ACC112 (cell line): ENCODE data around the gene TUBA8.

ENCODE experiments used
- H2AFZ ChIP-seq: fragments of 200-600 bp; sonication (generic); one replicate; pipeline ENCODE4 v1.6.0; 2017; ENCODE audit warnings: antibody characterized with exemption, low read length; ENCODE audit not compliant: unreplicated experiment
- H3K27ac ChIP-seq: fragments of 200-600 bp; sonication (generic); 2 replicates; pipeline ENCODE4 v1.5.1; 2014; ENCODE audit warnings: low read depth, mild to moderate bottlenecking, antibody characterized with exemption, low read length, moderate library complexity
- H3K27me3 ChIP-seq: fragments of 200-600 bp; sonication (generic); 2 replicates; pipeline ENCODE4 v1.6.1; 2014; ENCODE audit warnings: mild to moderate bottlenecking, antibody characterized with exemption, low read length, moderate library complexity, mixed read lengths; ENCODE audit not compliant: insufficient read depth
- H3K36me3 ChIP-seq: fragments of 200-600 bp; sonication (generic); 2 replicates; pipeline ENCODE4 v1.6.1; 2016; ENCODE audit warnings: mild to moderate bottlenecking, antibody characterized with exemption, low read length, moderate library complexity, mixed read lengths; ENCODE audit not compliant: insufficient read depth
- H3K4me1 ChIP-seq: fragments of 200-600 bp; sonication (generic); one replicate; pipeline ENCODE4 v1.6.1; 2016; ENCODE audit warnings: low read length, mixed read lengths; ENCODE audit not compliant: insufficient read depth, unreplicated experiment, control insufficient read depth
- H3K4me3 ChIP-seq: fragments of 200-600 bp; sonication (generic); 2 replicates; pipeline ENCODE4 v1.5.1; 2014; ENCODE audit warnings: mild to moderate bottlenecking, low read depth, low read length
- H3K79me2 ChIP-seq: fragments of 200-600 bp; sonication (generic); one replicate; pipeline ENCODE4 v1.6.0; 2016; ENCODE audit warnings: low read length; ENCODE audit not compliant: control insufficient read depth, unreplicated experiment, insufficient read depth

The TUBA8 gene

DNA sequence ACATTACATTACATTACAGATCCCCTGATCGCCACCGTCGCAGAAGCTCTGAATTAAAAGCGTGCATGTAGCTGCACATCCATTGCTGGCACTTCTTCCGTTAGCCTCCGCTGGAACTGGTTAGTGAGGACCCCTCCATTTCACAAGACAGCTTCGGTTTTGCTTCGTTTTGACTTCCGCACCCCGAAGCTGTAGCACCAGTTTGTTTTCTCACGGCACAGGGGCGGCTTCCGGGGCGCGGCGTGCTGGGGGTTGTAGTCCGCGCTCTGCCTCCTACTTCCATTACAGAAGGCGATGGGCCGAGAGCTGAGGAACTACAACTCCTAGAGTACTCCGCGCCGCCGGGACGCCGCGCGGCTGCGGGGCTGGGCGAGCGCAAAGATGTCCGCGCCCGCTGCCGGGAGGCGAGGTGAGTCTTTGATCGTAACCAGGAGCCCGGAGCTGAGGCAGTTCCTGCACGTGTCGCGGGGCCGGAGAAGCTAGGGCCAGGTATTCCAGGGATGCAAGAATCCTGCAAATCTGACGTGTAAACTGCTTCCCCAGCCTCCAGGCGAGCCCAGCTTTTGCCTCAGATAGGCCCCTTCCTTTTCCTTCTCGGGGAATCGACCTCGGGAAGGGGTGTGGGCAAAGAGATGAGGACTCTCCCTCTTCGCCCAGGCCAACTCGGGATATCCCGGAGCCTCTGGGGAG is 32.8 kb upstream of the TUBA8 start, which contains the start of gene PEX26:
Gene PEX26, plus strand, starts transcription at position 352 of the 690 bp plus-strand sequence. CDS start 387 bp downstream, outside the sequence.
- 0 out of 2 replicates have a peak, but pooled peaks cover 3% of the 10 kb centered on the region for H3K36me3 ChIP-seq
- no peaks in the 10 kb centered on the region for H3K27me3 ChIP-seq
- H3K27ac ChIP-seq, result peak within 1 kb of the TSS; percentile 50; the same call in 1 of the 2 replicates
- peaks cover 36% of the 10 kb centered on the region for H3K79me2 ChIP-seq
- peak within 1 kb of the TSS; percentile 92 for H3K4me3 ChIP-seq
- peak within 1 kb of the TSS; percentile 84 for H2AFZ ChIP-seq
- H3K4me1 ChIP-seq, result peaks cover 13% of the 10 kb centered on the region

DNA sequence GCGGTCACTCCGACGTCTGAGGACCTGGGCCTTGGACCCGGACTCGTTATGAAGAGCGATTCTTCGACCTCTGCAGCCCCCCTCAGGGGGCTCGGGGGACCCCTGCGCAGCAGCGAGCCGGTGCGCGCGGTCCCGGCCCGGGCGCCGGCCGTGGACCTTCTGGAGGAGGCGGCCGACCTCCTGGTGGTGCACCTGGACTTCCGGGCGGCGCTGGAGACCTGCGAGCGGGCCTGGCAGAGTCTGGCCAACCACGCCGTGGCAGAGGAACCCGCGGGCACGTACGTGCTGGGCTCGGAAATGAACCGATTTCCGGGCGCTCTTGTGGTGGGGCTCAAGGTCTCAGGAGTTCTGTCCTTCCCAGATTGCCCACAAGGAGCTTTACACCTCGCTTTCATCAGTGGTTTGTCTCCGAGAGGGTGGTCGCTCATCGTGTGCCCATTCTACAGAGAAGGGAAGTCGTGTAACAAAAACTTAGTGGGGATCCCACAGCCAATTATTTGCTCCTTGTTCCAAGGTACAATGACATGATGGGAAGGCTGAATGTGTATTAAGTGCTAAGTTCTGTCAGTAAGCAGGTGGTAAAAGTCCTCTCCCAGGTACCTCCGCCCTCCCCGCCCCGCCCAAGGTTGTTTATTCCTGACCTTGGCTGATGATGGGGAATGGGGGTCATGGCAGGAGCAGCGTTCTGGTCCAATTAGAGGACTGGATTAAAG is 32.1 kb upstream of the TUBA8 start:
- peaks cover 36% of the 10 kb centered on the region for H3K79me2 ChIP-seq
- H2AFZ ChIP-seq, result peak overlapping the region; percentile 84
- H3K4me1 ChIP-seq, result peaks cover 13% of the 10 kb centered on the region
- peak overlapping the region; percentile 92 for H3K4me3 ChIP-seq
- peak overlapping the region; percentile 50; the same call in 1 of the 2 replicates for H3K27ac ChIP-seq
- 0 out of 2 replicates have a peak, but pooled peaks cover 3% of the 10 kb centered on the region for H3K36me3 ChIP-seq
- H3K27me3 ChIP-seq, result no peaks in the 10 kb centered on the region

DNA sequence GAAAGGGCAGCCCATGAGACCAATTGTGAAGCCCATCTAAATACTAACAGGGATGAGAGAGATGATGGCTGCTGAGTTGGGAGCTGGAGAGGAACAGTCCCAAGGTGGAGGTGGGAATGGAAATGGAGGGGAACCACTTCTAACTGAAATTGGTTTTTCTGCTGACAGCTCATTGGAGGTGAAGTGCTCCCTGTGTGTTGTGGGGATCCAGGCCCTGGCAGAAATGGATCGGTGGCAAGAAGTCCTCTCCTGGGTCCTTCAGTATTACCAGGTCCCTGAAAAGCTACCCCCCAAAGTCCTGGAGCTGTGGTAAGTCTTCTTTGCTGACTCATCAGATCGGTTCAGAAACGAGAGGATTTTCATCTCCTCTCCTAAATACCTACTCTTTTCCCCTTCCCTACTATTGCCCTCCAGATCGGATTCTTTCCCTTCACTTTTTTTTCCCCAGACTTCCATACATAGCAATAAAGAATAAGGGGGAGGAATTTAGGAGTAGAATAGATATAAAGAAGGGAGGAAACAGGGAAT is 30.8 kb upstream of the TUBA8 start:
- Histone ChIP-seq H3K36me3 (0 out of 2 replicates have a peak, but pooled peaks cover 3% of the 10 kb centered on the region), H3K4me3 (no peak overlapping the region), H2AFZ (no peak overlapping the region), H3K4me1 (peaks cover 13% of the 10 kb centered on the region), H3K27ac (no peak overlapping the region), H3K27me3 (no peaks in the 10 kb centered on the region), H3K79me2 (peaks cover 36% of the 10 kb centered on the region)

DNA sequence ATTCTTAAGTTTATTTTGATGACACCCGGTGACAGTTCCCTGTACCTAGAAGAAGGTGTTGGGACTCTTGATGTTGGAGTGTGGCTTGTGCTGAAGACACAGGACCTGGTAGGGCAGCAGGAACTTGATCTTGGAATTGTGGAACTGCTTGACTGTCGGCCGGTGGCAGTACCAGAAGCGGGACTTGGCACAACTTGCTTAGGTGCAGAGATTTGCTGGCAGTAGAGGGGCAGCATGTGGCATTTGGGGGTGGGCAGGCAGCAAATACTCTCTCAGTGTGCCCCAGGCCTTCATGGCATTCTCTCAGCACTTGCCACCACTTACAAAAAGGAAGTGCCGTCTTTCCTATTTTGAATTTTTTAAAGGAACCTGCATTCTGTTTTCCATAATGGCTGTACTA is 29.2 kb upstream of the TUBA8 start:
- H3K36me3 ChIP-seq, result 0 out of 2 replicates have a peak, but pooled peaks cover 3% of the 10 kb centered on the region
- peaks cover 36% of the 10 kb centered on the region for H3K79me2 ChIP-seq
- no peaks in the 10 kb centered on the region for H3K27me3 ChIP-seq
- H3K4me3 ChIP-seq, result no peak overlapping the region
- H3K4me1 ChIP-seq, result peaks cover 6% of the 10 kb centered on the region
- H2AFZ ChIP-seq, result no peak overlapping the region
- no peak overlapping the region for H3K27ac ChIP-seq

DNA sequence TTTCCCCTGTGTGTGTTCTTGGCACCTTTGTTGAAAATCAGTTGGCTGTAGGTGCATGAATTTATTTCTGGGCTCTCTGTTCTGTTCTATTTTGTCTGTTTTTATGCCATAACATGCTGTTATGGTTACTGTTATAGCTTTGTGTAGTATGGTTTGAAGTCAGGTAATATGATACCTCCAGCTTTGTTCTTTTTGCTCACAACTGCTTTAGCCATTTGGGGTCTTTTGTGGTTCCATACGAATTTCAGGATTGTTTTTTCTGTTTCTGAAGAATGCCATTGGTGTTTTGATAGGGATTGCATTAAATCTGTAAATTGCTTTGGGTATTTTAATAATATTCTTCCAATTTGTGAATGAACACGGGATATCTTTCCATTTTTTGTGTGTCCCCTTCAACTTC is 28.1 kb upstream of the TUBA8 start:
- Histone ChIP-seq H3K4me3 (no peak overlapping the region), H3K4me1 (no peaks in the 10 kb centered on the region), H3K36me3 (0 out of 2 replicates have a peak, but pooled peaks cover 3% of the 10 kb centered on the region), H3K27me3 (no peaks in the 10 kb centered on the region), H3K79me2 (peaks cover 32% of the 10 kb centered on the region), H3K27ac (no peak overlapping the region), H2AFZ (no peak overlapping the region)

DNA sequence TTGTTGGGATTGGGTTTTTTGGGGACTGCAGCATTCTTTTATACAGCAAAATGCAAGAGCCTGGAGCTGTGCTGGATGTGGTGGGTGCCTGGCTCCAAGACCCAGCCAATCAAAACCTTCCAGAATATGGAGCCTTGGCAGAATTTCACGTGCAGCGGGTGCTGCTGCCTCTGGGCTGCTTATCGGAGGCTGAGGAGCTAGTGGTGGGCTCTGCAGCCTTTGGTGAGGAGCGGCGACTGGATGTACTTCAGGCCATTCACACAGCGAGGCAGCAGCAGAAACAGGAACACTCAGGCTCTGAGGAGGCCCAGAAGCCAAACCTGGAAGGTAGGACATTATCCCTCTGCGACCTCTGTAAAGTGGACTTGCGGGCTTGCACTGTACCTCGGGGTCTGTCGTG is 27.2 kb upstream of the TUBA8 start:
- Histone ChIP-seq H3K27ac (no peak overlapping the region), H3K4me3 (no peak overlapping the region), H2AFZ (no peak overlapping the region), H3K4me1 (no peaks in the 10 kb centered on the region), H3K36me3 (0 out of 2 replicates have a peak, but pooled peaks cover 6% of the 10 kb centered on the region), H3K27me3 (no peaks in the 10 kb centered on the region), H3K79me2 (peaks cover 27% of the 10 kb centered on the region)

DNA sequence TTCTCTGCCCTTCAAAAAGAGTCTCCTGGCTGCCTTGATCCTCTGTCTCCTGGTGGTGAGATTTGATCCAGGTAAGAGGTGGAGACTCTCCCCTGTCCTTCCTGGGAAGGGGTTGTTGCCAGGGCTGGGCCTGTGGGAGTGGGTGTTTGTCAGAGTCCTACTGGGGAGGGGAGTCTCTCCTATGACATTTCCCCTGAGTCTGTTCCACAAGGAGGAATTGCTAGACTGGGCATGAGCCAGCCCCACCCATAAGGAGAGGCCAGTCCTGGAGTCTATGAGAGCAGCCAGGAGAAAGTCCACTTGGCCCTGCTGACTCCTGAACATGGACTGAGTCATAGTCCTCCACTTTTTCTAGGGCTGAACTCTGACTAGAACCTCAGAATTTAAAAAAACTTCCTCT is 25.4 kb upstream of the TUBA8 start:
- H3K36me3 ChIP-seq, result 0 out of 2 replicates have a peak, but pooled peaks cover 6% of the 10 kb centered on the region
- H3K4me3 ChIP-seq, result no peak overlapping the region
- peak overlapping the region; percentile 47; the same call in 1 of the 2 replicates for H3K27ac ChIP-seq
- no peak overlapping the region for H2AFZ ChIP-seq
- no peaks in the 10 kb centered on the region for H3K27me3 ChIP-seq
- H3K4me1 ChIP-seq, result no peaks in the 10 kb centered on the region
- H3K79me2 ChIP-seq, result peaks cover 13% of the 10 kb centered on the region

DNA sequence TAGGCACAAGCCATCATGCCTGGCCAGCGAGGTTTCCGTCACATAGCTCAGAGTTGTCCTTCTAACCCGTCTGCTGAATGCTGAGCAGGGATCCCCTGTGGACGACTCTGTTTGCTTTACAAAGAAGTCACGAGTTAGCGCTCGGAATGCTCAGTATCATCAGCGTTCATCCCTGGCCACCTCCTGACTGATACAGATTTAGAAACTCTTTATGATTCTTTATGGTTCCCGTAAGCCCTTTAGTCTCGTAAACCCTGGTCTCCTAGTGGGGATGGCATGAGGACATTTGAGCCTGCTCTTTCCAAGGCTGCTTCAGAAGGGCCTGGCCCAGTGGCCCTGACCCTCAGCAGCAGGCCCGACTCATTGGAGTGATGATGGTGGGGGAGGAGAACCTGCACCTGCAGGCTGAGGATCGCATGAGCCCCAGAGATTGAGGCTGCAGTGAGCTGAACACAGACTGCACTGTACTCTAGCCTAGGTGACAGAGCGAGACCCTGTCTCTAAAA is 23.2 kb upstream of the TUBA8 start:
- Histone ChIP-seq H3K4me1 (peaks cover under 1% of the 10 kb centered on the region), H3K36me3 (0 out of 2 replicates have a peak, but pooled peaks cover 3% of the 10 kb centered on the region)

DNA sequence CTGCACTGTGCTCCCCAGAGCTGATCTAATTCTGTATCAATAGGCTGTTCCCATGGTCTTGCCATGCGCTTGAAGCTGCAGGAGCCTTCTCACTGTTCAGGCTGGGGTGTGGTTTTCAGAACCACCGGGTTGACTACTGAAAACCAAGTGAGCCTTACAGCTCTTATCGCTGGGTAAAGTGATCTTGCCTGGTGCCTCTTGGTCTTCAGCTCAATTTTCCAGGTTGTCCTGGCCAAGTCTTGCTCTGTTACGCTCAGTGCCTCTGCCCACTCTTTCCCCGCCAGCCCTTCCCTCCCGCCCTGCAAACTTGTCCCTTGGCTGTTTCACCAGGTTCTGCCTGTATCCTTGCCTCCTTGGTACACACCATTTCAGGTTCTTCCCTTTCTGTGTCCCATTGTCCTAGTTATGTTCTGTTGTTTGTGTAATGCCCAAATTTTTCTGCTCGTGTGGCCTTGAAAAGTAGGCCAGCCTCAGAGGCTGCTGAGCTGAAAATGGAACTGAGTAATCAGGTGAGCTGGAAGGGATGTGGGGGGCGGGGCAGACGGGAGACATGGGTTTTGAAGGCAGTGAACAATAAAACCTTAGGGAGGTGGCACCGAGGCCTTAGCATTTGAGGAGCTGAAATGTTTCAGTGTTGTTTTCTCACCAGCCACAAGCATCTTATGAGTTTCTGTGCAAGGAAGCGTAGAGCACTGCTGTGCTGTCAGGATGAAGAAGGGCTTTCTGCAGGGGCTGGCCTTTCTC is 21.6 kb upstream of the TUBA8 start:
- Histone ChIP-seq H3K79me2 (peaks cover 2% of the 10 kb centered on the region), H2AFZ (no peak overlapping the region), H3K27ac (no peak overlapping the region), H3K4me1 (peaks cover 3% of the 10 kb centered on the region), H3K4me3 (no peak overlapping the region), H3K27me3 (no peaks in the 10 kb centered on the region), H3K36me3 (0 out of 2 replicates have a peak, but pooled peaks cover 3% of the 10 kb centered on the region)

More for the DNA sequence above, 23.2 kb upstream of the TUBA8 start:
- H2AFZ ChIP-seq, result no peak overlapping the region
- peaks cover 1% of the 10 kb centered on the region for H3K79me2 ChIP-seq
- H3K27me3 ChIP-seq, result no peaks in the 10 kb centered on the region
- H3K4me3 ChIP-seq, result no peak overlapping the region
- no peak overlapping the region for H3K27ac ChIP-seq

DNA sequence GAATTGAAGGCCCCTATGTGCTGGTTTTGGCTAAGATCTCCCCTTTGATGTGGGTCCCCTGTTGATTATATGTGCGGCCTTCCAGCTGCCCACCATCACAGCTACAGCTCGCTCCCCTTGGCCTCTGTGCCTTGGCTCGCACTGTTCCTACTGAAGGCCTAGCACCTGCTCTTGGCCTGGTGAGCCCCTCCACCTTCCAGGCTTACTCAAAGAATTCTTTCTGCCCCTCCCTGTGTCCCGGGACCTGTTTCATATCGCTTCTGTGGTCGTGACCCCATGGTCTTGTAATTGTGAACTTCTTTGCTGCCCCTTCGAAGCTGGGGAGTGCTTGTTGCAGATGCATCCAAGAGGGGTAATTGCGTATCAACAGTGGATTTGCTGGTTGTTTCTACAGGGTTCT is 20.3 kb upstream of the TUBA8 start:
- Histone ChIP-seq H3K4me3 (no peak overlapping the region), H3K36me3 (0 out of 2 replicates have a peak, but pooled peaks cover 3% of the 10 kb centered on the region), H2AFZ (no peak overlapping the region), H3K79me2 (peaks cover 2% of the 10 kb centered on the region), H3K27ac (no peak overlapping the region), H3K4me1 (peaks cover 3% of the 10 kb centered on the region), H3K27me3 (no peaks in the 10 kb centered on the region)
